ENCODE data around the gene DCTN4. TPM values are rescaled to one million over a fixed set of nuclear protein-coding genes. Genes with fewer than 3 reads are reported as not detected.

The DCTN4 gene
- total RNA-seq, 1 donor from 2014 or later, result 68.5 TPM

DNA sequence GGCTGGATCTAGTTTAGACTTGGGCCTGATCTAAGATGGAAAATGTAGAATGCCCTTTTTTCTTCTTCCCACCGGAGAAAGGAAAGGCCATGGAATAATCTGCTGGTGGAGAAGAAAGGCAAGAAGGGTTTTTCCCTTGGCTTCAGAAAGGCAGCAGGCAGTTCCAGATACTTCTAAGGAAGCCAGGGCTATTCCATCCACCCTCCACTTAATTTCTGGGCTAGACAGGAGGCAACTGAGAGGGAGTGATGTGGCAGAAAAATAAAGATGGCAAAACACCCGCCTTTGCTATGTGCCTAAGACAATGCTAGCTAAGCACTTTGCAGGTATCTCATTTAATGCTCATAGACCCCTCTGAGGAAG is 87.9 kb downstream of the DCTN4 start:
- intact Hi-C loops (cut with DNase I), result no loop called here
- H3K4me1 ChIP-seq, result peaks cover 18% of the 10 kb centered on the region
- DNase-seq, result no peak

DNA sequence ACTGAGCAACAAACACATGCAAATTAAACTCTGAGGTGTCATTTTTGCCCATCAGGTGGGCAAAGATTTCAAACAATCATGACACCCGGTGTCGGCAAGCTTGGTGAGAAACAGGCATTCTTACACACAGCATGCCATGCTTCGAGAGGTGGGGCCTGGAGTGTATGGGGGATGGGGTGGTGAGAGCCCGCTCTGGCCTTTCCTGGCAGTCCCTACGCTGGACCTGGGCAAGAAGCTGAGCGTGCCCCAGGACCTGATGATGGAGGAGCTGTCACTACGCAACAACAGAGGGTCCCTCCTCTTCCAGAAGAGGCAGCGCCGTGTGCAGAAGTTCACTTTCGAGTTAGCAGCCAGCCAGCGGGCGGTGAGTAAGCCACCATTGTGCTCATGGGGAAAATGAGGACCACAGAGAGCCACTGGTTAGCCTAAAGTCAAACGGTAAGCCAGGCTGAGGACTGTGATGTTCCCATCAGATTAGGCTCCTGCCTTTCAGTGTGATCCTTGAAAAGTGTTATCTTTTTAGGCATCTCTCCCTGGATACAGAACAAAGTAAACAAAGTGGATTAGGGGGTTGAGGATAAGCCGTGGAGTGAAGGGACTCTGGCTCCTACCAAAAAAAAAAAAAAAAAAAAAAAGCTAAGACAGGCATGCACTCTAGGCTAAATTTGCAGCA is 88.4 kb downstream of the DCTN4 start:
- DNase-seq (no peak), ATAC-seq (no peak)
- TF ChIP-seq, protein P1, sequence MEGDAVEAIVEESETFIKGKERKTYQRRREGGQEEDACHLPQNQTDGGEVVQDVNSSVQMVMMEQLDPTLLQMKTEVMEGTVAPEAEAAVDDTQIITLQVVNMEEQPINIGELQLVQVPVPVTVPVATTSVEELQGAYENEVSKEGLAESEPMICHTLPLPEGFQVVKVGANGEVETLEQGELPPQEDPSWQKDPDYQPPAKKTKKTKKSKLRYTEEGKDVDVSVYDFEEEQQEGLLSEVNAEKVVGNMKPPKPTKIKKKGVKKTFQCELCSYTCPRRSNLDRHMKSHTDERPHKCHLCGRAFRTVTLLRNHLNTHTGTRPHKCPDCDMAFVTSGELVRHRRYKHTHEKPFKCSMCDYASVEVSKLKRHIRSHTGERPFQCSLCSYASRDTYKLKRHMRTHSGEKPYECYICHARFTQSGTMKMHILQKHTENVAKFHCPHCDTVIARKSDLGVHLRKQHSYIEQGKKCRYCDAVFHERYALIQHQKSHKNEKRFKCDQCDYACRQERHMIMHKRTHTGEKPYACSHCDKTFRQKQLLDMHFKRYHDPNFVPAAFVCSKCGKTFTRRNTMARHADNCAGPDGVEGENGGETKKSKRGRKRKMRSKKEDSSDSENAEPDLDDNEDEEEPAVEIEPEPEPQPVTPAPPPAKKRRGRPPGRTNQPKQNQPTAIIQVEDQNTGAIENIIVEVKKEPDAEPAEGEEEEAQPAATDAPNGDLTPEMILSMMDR (IDR thresholded peaks at IDR 0.05), result no peak
- Histone ChIP-seq H3K4me3 (no peak overlapping the region), H3K4me1 (peaks cover 18% of the 10 kb centered on the region), H3K27me3 (no peaks in the 10 kb centered on the region), H3K27ac (no peak overlapping the region), H3K9me3 (no peaks in the 10 kb centered on the region), H3K36me3 (no peaks in the 10 kb centered on the region)
- intact Hi-C loops (cut with DNase I), result no loop called here

More for the DNA sequence above, 87.9 kb downstream of the DCTN4 start:
- H3K4me3 ChIP-seq, result no peak overlapping the region
- H3K9me3 ChIP-seq, result no peaks in the 10 kb centered on the region
- no peak overlapping the region for H3K27ac ChIP-seq
- no peak for ATAC-seq
- H3K36me3 ChIP-seq, result no peaks in the 10 kb centered on the region
- TF ChIP-seq, protein P1 (IDR thresholded peaks at IDR 0.05), result no peak
- H3K27me3 ChIP-seq, result no peaks in the 10 kb centered on the region

DNA sequence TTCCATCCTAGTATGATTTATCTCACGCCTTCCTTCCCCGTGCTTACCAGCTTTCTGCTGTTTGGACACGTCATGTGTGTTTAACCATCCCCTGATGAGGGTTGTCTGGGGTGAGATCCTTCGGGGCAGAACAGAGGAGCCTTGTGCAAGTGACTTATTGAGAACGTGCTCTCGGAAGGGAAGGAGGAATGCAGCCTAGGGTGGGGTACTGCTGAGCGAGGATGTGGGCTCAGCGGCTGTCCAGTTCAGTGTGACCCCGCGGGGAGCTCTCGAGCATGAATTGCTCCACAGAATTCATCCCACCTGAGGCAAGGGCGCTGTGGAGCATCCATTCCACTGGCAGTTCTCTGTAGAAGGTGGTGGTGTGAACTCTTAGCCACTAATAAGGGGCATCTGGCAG is 93.8 kb downstream of the DCTN4 start:
- no peaks in the 10 kb centered on the region for H3K9me3 ChIP-seq
- ATAC-seq, result peak; percentile 29
- intact Hi-C loops (cut with DNase I), result no loop called here
- no peak for DNase-seq
- no peaks in the 10 kb centered on the region for H3K36me3 ChIP-seq
- no peak overlapping the region for H3K4me3 ChIP-seq
- no peaks in the 10 kb centered on the region for H3K4me1 ChIP-seq
- TF ChIP-seq, protein P1 (IDR thresholded peaks at IDR 0.05), result no peak
- H3K27ac ChIP-seq, result no peak overlapping the region
- H3K27me3 ChIP-seq, result no peaks in the 10 kb centered on the region

GRCh38 chr5:150663936-150664335 is 94.9 kb downstream of the DCTN4 start:
- Histone ChIP-seq H3K9me3 (no peaks in the 10 kb centered on the region), H3K36me3 (no peaks in the 10 kb centered on the region), H3K4me3 (no peak overlapping the region), H3K4me1 (peaks cover 2% of the 10 kb centered on the region), H3K27me3 (no peaks in the 10 kb centered on the region), H3K27ac (no peak overlapping the region)
- intact Hi-C loops (cut with DNase I), result no loop called here
- ATAC-seq (no peak), DNase-seq (no peak)
- TF ChIP-seq, protein P1 (IDR thresholded peaks at IDR 0.05), result no peak

GRCh38 chr5:150662731-150663516 is 95.9 kb downstream of the DCTN4 start:
- no peaks in the 10 kb centered on the region for H3K27me3 ChIP-seq
- no peak for ATAC-seq
- no peaks in the 10 kb centered on the region for H3K36me3 ChIP-seq
- peaks cover 4% of the 10 kb centered on the region for H3K4me1 ChIP-seq
- H3K9me3 ChIP-seq, result no peaks in the 10 kb centered on the region
- intact Hi-C loops (cut with DNase I), result no loop called here
- no peak overlapping the region for H3K27ac ChIP-seq
- DNase-seq, result peak; percentile 35
- H3K4me3 ChIP-seq, result no peak overlapping the region
- TF ChIP-seq, protein P1 (IDR thresholded peaks at IDR 0.05), result no peak
